HG03066 (cell line): Measurements from ENCODE around the gene EMP2.
"Not testable (repeated sequence)": the region's sequence is repeated elsewhere in the genome, so short reads cannot be mapped to it uniquely, and the experiment has no call there.

Source experiments
- ATAC-seq: cut with Tn5 transposase; IDR thresholded peaks from one replicate; pipeline ENCODE4 v1.9.1; 2021; ENCODE audit warnings: low read depth; ENCODE audit not compliant: unreplicated experiment

The EMP2 gene

GRCh38 chr16:10579575-10579964 is 828 bp downstream of the EMP2 start:
- no peak for ATAC-seq

- no peak for ATAC-seq
Observed at GRCh38 chr16:10578474-10579316, 1.7 kb downstream of the EMP2 start.

GRCh38 chr16:10577305-10578202 is 2.8 kb downstream of the EMP2 start:
- no peak for ATAC-seq

GRCh38 chr16:10576390-10577304 is 3.8 kb downstream of the EMP2 start:
- no peak for ATAC-seq

DNA sequence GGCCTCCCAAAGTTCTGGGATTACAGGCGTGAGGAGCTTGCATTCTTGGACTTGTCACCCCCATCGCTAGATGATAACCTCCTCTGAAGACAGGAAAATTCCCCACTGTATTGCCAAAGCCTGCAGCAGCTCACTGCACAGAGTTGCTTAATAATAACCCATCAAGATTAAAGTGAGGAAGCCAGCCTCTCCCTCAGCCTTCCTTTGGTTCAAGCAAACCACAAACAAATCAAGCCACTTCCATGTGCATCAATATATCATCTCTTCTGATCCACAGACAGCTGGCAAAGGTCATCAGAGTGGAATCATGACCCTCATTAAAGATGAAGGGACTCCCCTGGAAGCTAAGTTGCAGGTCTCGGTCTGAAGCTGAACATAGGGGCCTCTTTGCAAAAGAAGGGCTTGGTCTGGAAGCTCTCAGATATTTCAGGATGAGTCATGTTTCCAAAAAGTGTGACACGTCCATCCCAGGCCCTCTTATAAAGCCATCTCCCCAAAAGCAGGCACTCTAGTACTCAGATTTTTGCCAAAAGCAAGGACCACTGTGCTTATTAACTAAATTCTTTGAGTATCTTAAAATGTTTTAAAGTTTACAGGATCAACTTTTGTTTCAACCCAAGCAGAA is 4.8 kb downstream of the EMP2 start:
- ATAC-seq: no peak

DNA sequence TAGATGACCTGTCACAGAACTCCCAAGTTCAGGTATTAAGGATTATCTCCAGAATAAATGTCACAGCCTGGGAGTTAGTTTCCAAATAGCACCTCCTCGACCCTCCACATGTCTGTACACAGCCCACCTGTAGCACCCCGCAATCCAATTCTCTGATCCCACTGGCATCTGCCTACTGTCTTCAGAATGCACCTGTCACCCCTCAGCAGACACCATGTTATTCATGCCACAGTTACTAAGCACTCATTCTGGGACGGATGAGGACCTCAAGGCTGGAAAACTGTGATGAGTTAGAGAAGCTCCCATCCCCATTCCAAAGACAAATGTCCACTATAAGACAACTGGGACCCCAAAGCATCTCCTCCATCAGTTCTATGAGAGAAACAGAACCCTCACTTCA is 7.8 kb downstream of the EMP2 start:
- ATAC-seq: no peak

- no peak for ATAC-seq
Observed at GRCh38 chr16:10571354-10571753, 9.0 kb downstream of the EMP2 start.

- no peak for ATAC-seq
Observed at GRCh38 chr16:10569621-10570020, 10.8 kb downstream of the EMP2 start.

DNA sequence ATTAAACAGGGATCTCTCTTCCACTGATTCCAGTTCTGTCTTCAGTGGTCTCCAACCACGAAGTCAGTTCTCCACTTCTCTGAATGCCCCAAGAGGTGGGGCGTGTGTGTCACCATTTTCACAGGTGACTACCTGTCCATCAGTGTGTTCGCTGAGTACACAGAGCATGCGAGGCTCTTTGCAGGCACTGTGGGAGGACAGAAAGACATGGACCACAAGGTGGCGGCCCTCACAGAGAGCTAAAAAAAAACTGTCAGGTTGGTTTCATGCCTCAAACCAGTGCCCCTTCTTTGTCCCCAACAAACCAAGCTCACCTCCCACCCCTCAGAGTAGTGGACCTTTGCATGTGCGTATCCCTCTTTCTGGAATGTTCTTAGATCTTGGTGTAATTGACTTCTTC is 13.8 kb downstream of the EMP2 start:
- ATAC-seq: no peak

- ATAC-seq: no peak
Observed at GRCh38 chr16:10565167-10565566, 15.2 kb downstream of the EMP2 start.

DNA sequence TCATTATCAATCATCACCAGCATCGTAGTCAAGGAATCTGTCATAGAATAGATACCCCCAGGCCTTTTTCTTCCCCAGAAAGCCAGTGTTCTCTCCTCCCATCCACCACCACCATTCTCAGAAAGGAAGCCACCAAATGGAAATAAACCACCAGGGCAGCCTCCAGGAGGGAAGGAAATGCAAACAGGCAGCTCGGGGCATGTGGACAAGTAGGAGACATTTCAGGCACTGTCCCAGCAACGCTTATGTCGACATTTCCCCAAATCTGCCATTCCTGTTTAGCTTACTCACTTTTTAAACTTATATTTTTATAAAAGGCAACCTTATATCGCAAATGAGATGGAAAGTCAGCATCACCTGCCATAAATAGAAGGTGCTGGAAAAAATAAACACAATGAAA is 15.8 kb downstream of the EMP2 start:
- no peak for ATAC-seq

- no peak for ATAC-seq
Observed at GRCh38 chr16:10562361-10562899, 18.0 kb downstream of the EMP2 start.

- no peak for ATAC-seq
Observed at GRCh38 chr16:10561425-10561824, 19.0 kb downstream of the EMP2 start.

DNA sequence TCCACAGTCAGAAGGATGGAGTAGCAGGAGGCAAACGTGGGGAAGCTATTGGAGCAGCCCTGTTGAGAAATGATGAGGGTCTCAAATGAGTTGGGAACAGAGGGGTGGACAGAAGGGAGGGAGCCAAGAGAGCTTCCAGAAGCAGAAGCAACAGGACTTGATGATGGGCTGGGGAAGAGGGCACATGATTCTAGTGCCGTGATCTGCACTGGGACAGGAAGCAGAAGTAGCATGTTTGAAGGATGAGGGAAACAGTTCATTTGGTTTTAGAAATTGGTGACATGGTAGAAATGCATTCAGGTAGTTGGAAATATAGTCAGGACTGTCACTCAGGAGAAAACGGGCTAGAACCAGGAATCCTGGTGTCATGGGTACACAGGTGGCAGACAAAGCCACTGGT is 19.4 kb downstream of the EMP2 start:
- ATAC-seq: no peak

GRCh38 chr16:10559792-10560191 is 20.6 kb downstream of the EMP2 start:
- not testable (repeated sequence) for ATAC-seq

GRCh38 chr16:10558746-10559641 is 21.4 kb downstream of the EMP2 start:
- no peak for ATAC-seq

GRCh38 chr16:10558305-10558704 is 22.1 kb downstream of the EMP2 start:
- ATAC-seq: no peak

DNA sequence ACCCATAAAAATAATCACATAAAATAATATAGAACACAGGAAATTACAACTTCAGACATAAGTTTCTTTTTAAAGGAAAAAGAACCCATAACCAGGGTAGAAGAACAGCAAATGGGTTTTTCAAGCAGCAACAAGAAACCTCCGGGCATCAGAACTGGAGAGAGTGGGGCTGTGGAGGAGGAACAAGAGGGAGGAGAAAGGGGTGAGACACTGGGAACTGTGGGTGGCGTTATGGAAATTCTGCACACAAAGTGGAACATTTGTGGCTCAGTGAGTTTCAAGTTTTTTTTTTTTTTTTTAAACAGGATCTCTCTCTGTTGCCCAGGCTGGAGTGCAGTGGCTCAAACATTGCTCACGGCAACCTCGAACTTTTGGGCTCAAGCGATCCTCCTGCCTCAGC is 22.6 kb downstream of the EMP2 start:
- ATAC-seq: no peak

- ATAC-seq: no peak
Observed at GRCh38 chr16:10556236-10556635, 24.2 kb downstream of the EMP2 start.
